Frontal cortex (tissue), 4 donors: Measurements from ENCODE around the gene MLST8. TPM values are rescaled to one million over a fixed set of nuclear protein-coding genes. Genes with fewer than 3 reads are reported as not detected.

ENCODE experiments used
- DNase-seq, 2 donors: peaks; one replicate each; pipeline ENCODE4 v3.0.0; 2012; ENCODE audit warnings: low spot score in 2 of 2
- FAIRE-seq: peaks from 2 replicates; lab custom pipeline; 2012; peaks lifted over from hg19 to GRCh38; lab: Jason Lieb, UNC
- total RNA-seq: library from RNA; depleted of rRNA; stranded (reverse); fragments of >200 nt; gene quantifications from one replicate; pipeline ENCODE4 v1.2.3, GENCODE V29; 2014
- donor health status: control.
- donor health status: control.
- donor health status: control.

The MLST8 gene
- total RNA-seq, 1 donor from 2014 or later, result 6.9 TPM

- DNase-seq (no peak), FAIRE-seq (no peak)
These were observed 32.4 kb upstream of the MLST8 start for GRCh38 chr16:2172688-2173335.

GRCh38 chr16:2173366-2173765 lies 31.9 kb upstream of the MLST8 start:
- FAIRE-seq, result no peak

GRCh38 chr16:2173916-2174315 lies 31.3 kb upstream of the MLST8 start:
- FAIRE-seq, result no peak
- no peak for DNase-seq

More at GRCh38 chr16:2173366-2173765, 31.9 kb upstream of the MLST8 start:
- no peak for DNase-seq

- DNase-seq, result no peak
- no peak for FAIRE-seq
These were observed 30.7 kb upstream of the MLST8 start for GRCh38 chr16:2174396-2175131.

GRCh38 chr16:2175454-2175853 lies 29.8 kb upstream of the MLST8 start:
- FAIRE-seq, result no peak
- DNase-seq, result no peak

GRCh38 chr16:2176047-2176446 lies 29.2 kb upstream of the MLST8 start:
- DNase-seq (no peak), FAIRE-seq (no peak)

- DNase-seq (no peak), FAIRE-seq (no peak)
These were observed 28.2 kb upstream of the MLST8 start for GRCh38 chr16:2177101-2177500.

- FAIRE-seq, result no peak
- DNase-seq, result no peak
These were observed 27.7 kb upstream of the MLST8 start for GRCh38 chr16:2177561-2177960.

- no peak for FAIRE-seq
- DNase-seq, result no peak
These were observed 26.7 kb upstream of the MLST8 start for GRCh38 chr16:2178321-2179106.

GRCh38 chr16:2179107-2179501 lies 26.1 kb upstream of the MLST8 start:
- no peak for DNase-seq
- FAIRE-seq, result no peak

- FAIRE-seq, result no peak
These were observed 25.7 kb upstream of the MLST8 start for GRCh38 chr16:2179576-2179975.

GRCh38 chr16:2180461-2180860 lies 24.8 kb upstream of the MLST8 start:
- DNase-seq (no peak), FAIRE-seq (no peak)

More at GRCh38 chr16:2179576-2179975, 25.7 kb upstream of the MLST8 start:
- DNase-seq, result no peak

GRCh38 chr16:2180962-2181923 lies 24.0 kb upstream of the MLST8 start:
- DNase-seq, result no peak
- FAIRE-seq, result no peak

GRCh38 chr16:2181952-2182351 lies 23.3 kb upstream of the MLST8 start:
- FAIRE-seq, result no peak
- no peak for DNase-seq

GRCh38 chr16:2183671-2184070 lies 21.6 kb upstream of the MLST8 start:
- FAIRE-seq, result no peak
- no peak for DNase-seq

GRCh38 chr16:2184346-2184745 lies 20.9 kb upstream of the MLST8 start:
- no peak for FAIRE-seq
- DNase-seq, result no peak

GRCh38 chr16:2184962-2185361 lies 20.3 kb upstream of the MLST8 start:
- no peak for FAIRE-seq
- no peak for DNase-seq

GRCh38 chr16:2186064-2186463 lies 19.2 kb upstream of the MLST8 start:
- FAIRE-seq (no peak), DNase-seq (no peak)

- FAIRE-seq, result no peak
- no peak for DNase-seq
These were observed 18.7 kb upstream of the MLST8 start for GRCh38 chr16:2186505-2186904.

- no peak for DNase-seq
- no peak for FAIRE-seq
These were observed 18.0 kb upstream of the MLST8 start for GRCh38 chr16:2187212-2187611.
